UCSD-AML1 (cell line): ENCODE results near the gene TRERF1.

ENCODE experiments used
- DNase-seq: peaks from one replicate; lab custom pipeline; 2025; ENCODE audit not compliant: unreplicated experiment; lab: John Stamatoyannopoulos, UW

TRERF1 gene

GRCh38 chr6:42278131-42278853 lies 173.4 kb downstream of the TRERF1 start:
- no peak for DNase-seq

GRCh38 chr6:42276034-42276890 lies 175.5 kb downstream of the TRERF1 start:
- DNase-seq: no peak

- DNase-seq: no peak
These were observed 176.2 kb downstream of the TRERF1 start for GRCh38 chr6:42275376-42276033.

GRCh38 chr6:42274898-42275297 lies 176.8 kb downstream of the TRERF1 start:
- DNase-seq: no peak

- no peak for DNase-seq
These were observed 179.6 kb downstream of the TRERF1 start for GRCh38 chr6:42271834-42272805.

- no peak for DNase-seq
These were observed 181.7 kb downstream of the TRERF1 start for GRCh38 chr6:42269974-42270510.

- DNase-seq: no peak
These were observed 182.2 kb downstream of the TRERF1 start for GRCh38 chr6:42269553-42269952.

GRCh38 chr6:42268835-42269204 lies 182.9 kb downstream of the TRERF1 start:
- no peak for DNase-seq

- DNase-seq: no peak
These were observed 183.5 kb downstream of the TRERF1 start for GRCh38 chr6:42268016-42268834.

GRCh38 chr6:42266538-42266937 lies 185.2 kb downstream of the TRERF1 start:
- no peak for DNase-seq

- no peak for DNase-seq
These were observed 186.8 kb downstream of the TRERF1 start for GRCh38 chr6:42264852-42265390.

- DNase-seq: no peak
These were observed 187.4 kb downstream of the TRERF1 start for GRCh38 chr6:42264162-42264851.

- no peak for DNase-seq
These were observed 188.5 kb downstream of the TRERF1 start for GRCh38 chr6:42263165-42263728.

- DNase-seq: peak; percentile 32
These were observed 190.8 kb downstream of the TRERF1 start for GRCh38 chr6:42260972-42261371.

GRCh38 chr6:42260396-42260888 lies 191.3 kb downstream of the TRERF1 start:
- no peak for DNase-seq

- DNase-seq: no peak
These were observed 191.8 kb downstream of the TRERF1 start for GRCh38 chr6:42259841-42260395.

- no peak for DNase-seq
These were observed 192.4 kb downstream of the TRERF1 start for GRCh38 chr6:42259286-42259685.

- no peak for DNase-seq
These were observed 194.1 kb downstream of the TRERF1 start for GRCh38 chr6:42257614-42258013.
